HL-60 (cell line): ENCODE data around the gene MCEMP1.
A peak's percentile ranks its signal among the peaks of the same experiment; 100 is the strongest.

Experiments
- DNase-seq, 2 experiments: peaks; one replicate each; pipeline ENCODE4 v3.0.0-alpha.2; 2010 to 2020; ENCODE audit warnings: low read depth in 1 of 2, low spot score in 1 of 2
- H3K27ac ChIP-seq: fragments of 250-450 bp; sonication (Bioruptor Pico); replicated peaks from 2 replicates; pipeline ENCODE4 v1.5.1; 2020; ENCODE audit warnings: mild to moderate bottlenecking, moderate library complexity
- H3K27me3 ChIP-seq: fragments of 250-450 bp; sonication (Bioruptor Pico); 2 replicates; pipeline ENCODE4 v1.5.1; 2021; ENCODE audit warnings: mild to moderate bottlenecking, moderate library complexity; ENCODE audit not compliant: insufficient read depth, poor library complexity, severe bottlenecking
- H3K4me3 ChIP-seq: replicated peaks from 2 replicates; pipeline ENCODE4 v1.5.1; 2011; ENCODE audit warnings: mild to moderate bottlenecking, control low read depth, low read length; ENCODE audit not compliant: insufficient read depth
- CTCF ChIP-seq: IDR thresholded peaks from one replicate; pipeline ENCODE4 v1.5.1; 2011; ENCODE audit warnings: low read length, control low read depth, inconsistent platforms; ENCODE audit not compliant: insufficient read depth
- GABPA ChIP-seq: IDR thresholded peaks from 2 replicates; pipeline ENCODE4 v1.6.1; 2012; ENCODE audit warnings: low read depth
- POLR2AphosphoS5 ChIP-seq: IDR thresholded peaks from 2 replicates; pipeline ENCODE4 v1.6.1; 2012; ENCODE audit warnings: low read depth
- REST ChIP-seq: IDR thresholded peaks from 2 replicates; pipeline ENCODE4 v1.6.1; 2012; ENCODE audit warnings: low read depth; ENCODE audit not compliant: insufficient replicate concordance
- SPI1 ChIP-seq: IDR thresholded peaks from 2 replicates; pipeline ENCODE4 v1.6.1; 2012; ENCODE audit warnings: low read depth, mild to moderate bottlenecking, borderline replicate concordance

Gene MCEMP1

GRCh38 chr19:7669641-7670040 lies 7.2 kb upstream of the MCEMP1 start:
- H3K4me3 ChIP-seq, result peak overlapping the region; percentile 29; the same call in 1 of the 2 replicates

GRCh38 chr19:7670150-7670783 lies 6.6 kb upstream of the MCEMP1 start:
- no peaks in the 10 kb centered on the region for H3K27me3 ChIP-seq
- TF ChIP-seq CTCF, result no peak
- TF ChIP-seq SPI1, result no peak
- no peak for TF ChIP-seq REST
- no peak for TF ChIP-seq POLR2AphosphoS5
- no peak for TF ChIP-seq GABPA
- no peak overlapping the region for H3K4me3 ChIP-seq
- peak in 1 of 2 experiments; percentile 41 for DNase-seq
- H3K27ac ChIP-seq, result 0 out of 2 replicates have a peak overlapping the region, but pooled peaks have one; percentile 21

More at GRCh38 chr19:7669641-7670040, 7.2 kb upstream of the MCEMP1 start:
- Histone ChIP-seq H3K27ac (peak overlapping the region; percentile 83), H3K27me3 (no peaks in the 10 kb centered on the region)
- TF ChIP-seq REST, result no peak
- no peak for TF ChIP-seq SPI1
- no peak for TF ChIP-seq POLR2AphosphoS5
- TF ChIP-seq CTCF, result no peak
- TF ChIP-seq GABPA, result no peak
- DNase-seq, result no peak

- no peak for DNase-seq
- H3K27ac ChIP-seq, result 0 out of 2 replicates have a peak overlapping the region, but pooled peaks have one; percentile 21
- H3K4me3 ChIP-seq, result no peak overlapping the region
- no peak for TF ChIP-seq GABPA
- TF ChIP-seq SPI1, result no peak
- TF ChIP-seq CTCF, result no peak
- TF ChIP-seq REST, result no peak
- no peak for TF ChIP-seq POLR2AphosphoS5
- no peaks in the 10 kb centered on the region for H3K27me3 ChIP-seq
Measured at GRCh38 chr19:7670790-7671189, 6.1 kb upstream of the MCEMP1 start.
